K562 (cell line): ENCODE results near the gene RECK. TPM values are rescaled to one million over a fixed set of nuclear protein-coding genes. Genes with fewer than 3 reads are reported as not detected.
A peak's percentile ranks its signal among the peaks of the same experiment; 100 is the strongest.

Source experiments
- ARID1B ChIP-seq: fragments of 450-650 bp; IDR thresholded peaks from 2 replicates; pipeline ENCODE4 v1.6.1; 2016; ENCODE audit warnings: antibody characterized with exemption, mild to moderate bottlenecking, inconsistent platforms
- CREM ChIP-seq: IDR thresholded peaks from 2 replicates; pipeline ENCODE4 v1.6.1; 2014; ENCODE audit warnings: antibody characterized with exemption, low read depth
- CTBP1 ChIP-seq: fragments of 450-650 bp; IDR thresholded peaks from 2 replicates; pipeline ENCODE4 v1.6.1; 2016; ENCODE audit warnings: borderline replicate concordance
- HDAC2 ChIP-seq: fragments of 450-650 bp; IDR thresholded peaks from 2 replicates; pipeline ENCODE4 v1.6.1; 2016; ENCODE audit warnings: mild to moderate bottlenecking
- HOXB6 ChIP-seq: fragments of 250-450 bp; sonication (Bioruptor Pico); IDR thresholded peaks from 2 replicates; pipeline ENCODE4 v1.5.1; 2022; ENCODE audit warnings: mild to moderate bottlenecking, borderline replicate concordance
- MBD2 ChIP-seq: sonication (generic); IDR thresholded peaks from 2 replicates; pipeline ENCODE4 v1.6.1; 2016; ENCODE audit warnings: low read depth, borderline replicate concordance
- MTA3 ChIP-seq: fragments of 450-650 bp; formaldehyde crosslinking; IDR thresholded peaks from 2 replicates; pipeline ENCODE4 v1.6.1; 2017; ENCODE audit warnings: mild to moderate bottlenecking, borderline replicate concordance
- MYNN ChIP-seq, 2 experiments: sonication (generic); formaldehyde crosslinking in 1 of 2; IDR thresholded peaks; 2 replicates each; pipeline versions ENCODE4 v1.5.0 to v1.6.1; 2016 to 2020; ENCODE audit warnings: antibody characterized with exemption in 1 of 2, missing genetic modification reagents in 1 of 2
- NFIC ChIP-seq: fragments of 450-650 bp; IDR thresholded peaks from 2 replicates; pipeline ENCODE4 v1.6.1; 2017; ENCODE audit warnings: mild to moderate bottlenecking, inconsistent platforms
- POLR2AphosphoS5 ChIP-seq: IDR thresholded peaks from 2 replicates; pipeline ENCODE4 v1.6.1; 2011; ENCODE audit warnings: mild to moderate bottlenecking, low read depth, low read length, moderate library complexity; ENCODE audit not compliant: control insufficient read depth, insufficient read depth
- RCOR1 ChIP-seq, 2 experiments: IDR thresholded peaks; 2 replicates each; pipeline ENCODE4 v1.6.1; 2012; ENCODE audit warnings: low read depth in 2 of 2, low read length in 2 of 2, borderline replicate concordance in 1 of 2, improper control_type of control experiment in 1 of 2
- SMARCE1 ChIP-seq: fragments of 450-650 bp; IDR thresholded peaks from 2 replicates; pipeline ENCODE4 v1.7.1; 2016; ENCODE audit warnings: mild to moderate bottlenecking
- TBP ChIP-seq: optimal IDR thresholded peaks from 2 replicates; pipeline ENCODE3; 2011; ENCODE audit warnings: low read depth, low read length, improper control_type of control experiment
- TCF3 ChIP-seq: sonication (generic); formaldehyde crosslinking; IDR thresholded peaks from 2 replicates; pipeline ENCODE4 v1.4.0; 2020; ENCODE audit warnings: mild to moderate bottlenecking, missing genetic modification reagents
- ZFX ChIP-seq: sonication (generic); formaldehyde crosslinking; IDR thresholded peaks from 2 replicates; pipeline ENCODE4 v1.8.0; 2022; ENCODE audit warnings: mild to moderate bottlenecking, missing genetic modification reagents, moderate library complexity
- ZNF124 ChIP-seq: sonication (generic); formaldehyde crosslinking; IDR thresholded peaks from 2 replicates; pipeline ENCODE4 v1.8.1; 2022; ENCODE audit warnings: missing genetic modification reagents
- ZNF384 ChIP-seq: IDR thresholded peaks from 2 replicates; pipeline ENCODE4 v1.6.1; 2012; ENCODE audit warnings: low read depth, low read length, improper control_type of control experiment
- ZNF408 ChIP-seq: fragments of 250-450 bp; sonication (Bioruptor Pico); IDR thresholded peaks from 2 replicates; pipeline ENCODE4 v1.4.0; 2020; ENCODE audit warnings: low read depth, mild to moderate bottlenecking, moderate library complexity
- polyA plus RNA-seq, 8 experiments: library from polyadenylated mRNA; depleted of rRNA in 4 of 8; stranded (reverse) in 5 of 8; unstranded in 3 of 8; fragments of >200 nt; fragmentation: Nextera tagmentation in 2 of 8; fragmentation: Illumina TruSeq in 1 of 8; extraction: Ambion mirVana in 2 of 8; extraction: Trizol in 1 of 8; gene quantifications; 2 replicates each; pipeline versions ENCODE4 v1.2.1 to v1.2.3, GENCODE V29; 2011 to 2014; ENCODE audit warnings: inconsistent platforms in 1 of 8, missing spikeins in 1 of 8
- total RNA-seq, 7 experiments: library from RNA; depleted of rRNA in 6 of 7; stranded (reverse); fragments of >200 nt in 6 of 7; fragmentation: Illumina TruSeq in 2 of 7; extraction: Trizol in 2 of 7; gene quantifications; 2 replicates each; pipeline versions ENCODE4 v1.2.1 to v1.2.3, GENCODE V29; 2011 to 2021; ENCODE audit warnings: low replicate concordance in 1 of 7
- TF ChIP-seq, protein P1 (sequence below): fragments of 250-450 bp; sonication (Bioruptor Pico); IDR thresholded peaks from 2 replicates; pipeline ENCODE4 v1.8.0; 2021; ENCODE audit warnings: borderline replicate concordance, mild to moderate bottlenecking, moderate library complexity; ENCODE audit not compliant: poor library complexity, severe bottlenecking
- TF ChIP-seq, protein P2 (sequence below): sonication (generic); formaldehyde crosslinking; IDR thresholded peaks from 2 replicates; pipeline ENCODE4 v1.8.1; 2023; ENCODE audit warnings: mild to moderate bottlenecking, missing genetic modification reagents
- TF ChIP-seq, protein P3 (sequence below): fragments of 450-650 bp; formaldehyde crosslinking; IDR thresholded peaks from 2 replicates; pipeline ENCODE4 v1.4.0; 2020; ENCODE audit warnings: mild to moderate bottlenecking, mixed read lengths
- TF ChIP-seq, protein P4 (sequence below): fragments of 450-650 bp; IDR thresholded peaks from 2 replicates; pipeline ENCODE4 v1.6.1; 2018; ENCODE audit not compliant: partially characterized antibody

The RECK gene
- total and polyA plus RNA-seq, 9 of the 15 experiments (the other 6 are each of a cell fraction or from before 2014, with no cell fraction given), result 0.04 to 0.36 (median 0.16) TPM

DNA sequence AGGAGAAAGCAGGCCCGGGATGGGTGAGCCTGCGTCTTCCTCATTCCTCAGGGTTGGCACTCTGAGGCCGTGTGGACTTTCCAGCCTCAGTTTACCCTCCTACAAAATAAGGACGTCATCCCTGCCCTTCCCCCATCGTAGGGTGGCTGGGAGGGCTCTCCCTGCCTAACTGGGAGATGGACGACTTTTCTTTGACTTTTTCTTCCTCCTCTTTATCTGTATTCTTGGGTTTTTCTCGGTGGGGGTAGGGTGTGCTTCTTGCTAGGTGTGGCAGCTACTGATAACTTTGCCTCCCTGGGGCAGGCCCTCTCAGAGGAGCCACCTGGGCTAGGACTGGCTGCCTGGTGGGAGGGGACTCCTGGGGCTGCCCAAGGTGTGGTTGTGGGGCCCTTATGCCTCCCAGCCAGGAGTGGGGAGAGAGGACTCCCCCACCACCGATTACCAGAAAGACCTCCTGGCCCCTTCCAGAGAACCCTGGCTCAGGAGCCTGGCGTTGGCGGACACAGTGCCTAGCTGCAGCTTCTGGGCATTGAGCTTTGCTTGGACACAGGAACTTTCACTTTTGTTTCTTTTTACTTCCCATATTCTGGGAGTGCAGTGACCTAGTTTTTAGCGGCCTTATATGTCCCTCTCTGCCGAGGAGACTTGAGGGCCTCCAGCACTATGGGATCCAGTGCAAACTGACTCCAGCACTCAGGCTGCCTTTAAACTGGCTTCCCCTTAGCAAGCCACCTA, 106.0 kb downstream of the RECK start (continued):
- TF ChIP-seq POLR2AphosphoS5 (peak; percentile 68; the same call in 1 of the 2 replicates), HOXB6 (CRISPR knock-in tag) (no peak), MBD2 (0 out of 2 replicates have a peak, but pooled peaks have one; percentile 20), ZNF408 (CRISPR knock-in tag) (no peak), ZNF384 (no peak), HDAC2 (0 out of 2 replicates have a peak, but pooled peaks have one; percentile 23), NFIC (peak; percentile 66), TBP (peak; percentile 34), ARID1B (peak; percentile 85), ZFX (CRISPR knock-in tag) (peak; percentile 48), MTA3 (no peak), CREM (peak; percentile 41; the same call in 1 of the 2 replicates), SMARCE1 (0 out of 2 replicates have a peak, but pooled peaks have one; percentile 51), TCF3 (CRISPR knock-in tag) (peak; percentile 78), CTBP1 (peak; percentile 51; the same call in 1 of the 2 replicates), ZNF124 (CRISPR knock-in tag) (no peak), MYNN (IDR thresholded peaks at IDR 0.05) (peak; percentile 44; the same call in 1 of the 2 replicates), MYNN (CRISPR knock-in tag; IDR thresholded peaks at IDR 0.05) (no peak), RCOR1 (IDR thresholded peaks at IDR 0.05; ENCODE audit: borderline replicate concordance in 1 of 2, low read depth in 2 of 2, low read length in 2 of 2) (peak in 1 of 2 experiments; percentile 68; a peak in 1 of 4 replicates)
- TF ChIP-seq, protein P1, sequence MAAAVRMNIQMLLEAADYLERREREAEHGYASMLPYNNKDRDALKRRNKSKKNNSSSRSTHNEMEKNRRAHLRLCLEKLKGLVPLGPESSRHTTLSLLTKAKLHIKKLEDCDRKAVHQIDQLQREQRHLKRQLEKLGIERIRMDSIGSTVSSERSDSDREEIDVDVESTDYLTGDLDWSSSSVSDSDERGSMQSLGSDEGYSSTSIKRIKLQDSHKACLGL (CRISPR knock-in tag), result no peak
- TF ChIP-seq, protein P2, sequence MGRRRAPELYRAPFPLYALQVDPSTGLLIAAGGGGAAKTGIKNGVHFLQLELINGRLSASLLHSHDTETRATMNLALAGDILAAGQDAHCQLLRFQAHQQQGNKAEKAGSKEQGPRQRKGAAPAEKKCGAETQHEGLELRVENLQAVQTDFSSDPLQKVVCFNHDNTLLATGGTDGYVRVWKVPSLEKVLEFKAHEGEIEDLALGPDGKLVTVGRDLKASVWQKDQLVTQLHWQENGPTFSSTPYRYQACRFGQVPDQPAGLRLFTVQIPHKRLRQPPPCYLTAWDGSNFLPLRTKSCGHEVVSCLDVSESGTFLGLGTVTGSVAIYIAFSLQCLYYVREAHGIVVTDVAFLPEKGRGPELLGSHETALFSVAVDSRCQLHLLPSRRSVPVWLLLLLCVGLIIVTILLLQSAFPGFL (CRISPR knock-in tag), result no peak
- TF ChIP-seq, protein P3, sequence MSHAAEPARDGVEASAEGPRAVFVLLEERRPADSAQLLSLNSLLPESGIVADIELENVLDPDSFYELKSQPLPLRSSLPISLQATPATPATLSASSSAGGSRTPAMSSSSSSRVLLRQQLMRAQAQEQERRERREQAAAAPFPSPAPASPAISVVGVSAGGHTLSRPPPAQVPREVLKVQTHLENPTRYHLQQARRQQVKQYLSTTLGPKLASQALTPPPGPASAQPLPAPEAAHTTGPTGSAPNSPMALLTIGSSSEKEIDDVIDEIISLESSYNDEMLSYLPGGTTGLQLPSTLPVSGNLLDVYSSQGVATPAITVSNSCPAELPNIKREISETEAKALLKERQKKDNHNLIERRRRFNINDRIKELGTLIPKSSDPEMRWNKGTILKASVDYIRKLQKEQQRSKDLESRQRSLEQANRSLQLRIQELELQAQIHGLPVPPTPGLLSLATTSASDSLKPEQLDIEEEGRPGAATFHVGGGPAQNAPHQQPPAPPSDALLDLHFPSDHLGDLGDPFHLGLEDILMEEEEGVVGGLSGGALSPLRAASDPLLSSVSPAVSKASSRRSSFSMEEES, result no peak
- TF ChIP-seq, protein P4, sequence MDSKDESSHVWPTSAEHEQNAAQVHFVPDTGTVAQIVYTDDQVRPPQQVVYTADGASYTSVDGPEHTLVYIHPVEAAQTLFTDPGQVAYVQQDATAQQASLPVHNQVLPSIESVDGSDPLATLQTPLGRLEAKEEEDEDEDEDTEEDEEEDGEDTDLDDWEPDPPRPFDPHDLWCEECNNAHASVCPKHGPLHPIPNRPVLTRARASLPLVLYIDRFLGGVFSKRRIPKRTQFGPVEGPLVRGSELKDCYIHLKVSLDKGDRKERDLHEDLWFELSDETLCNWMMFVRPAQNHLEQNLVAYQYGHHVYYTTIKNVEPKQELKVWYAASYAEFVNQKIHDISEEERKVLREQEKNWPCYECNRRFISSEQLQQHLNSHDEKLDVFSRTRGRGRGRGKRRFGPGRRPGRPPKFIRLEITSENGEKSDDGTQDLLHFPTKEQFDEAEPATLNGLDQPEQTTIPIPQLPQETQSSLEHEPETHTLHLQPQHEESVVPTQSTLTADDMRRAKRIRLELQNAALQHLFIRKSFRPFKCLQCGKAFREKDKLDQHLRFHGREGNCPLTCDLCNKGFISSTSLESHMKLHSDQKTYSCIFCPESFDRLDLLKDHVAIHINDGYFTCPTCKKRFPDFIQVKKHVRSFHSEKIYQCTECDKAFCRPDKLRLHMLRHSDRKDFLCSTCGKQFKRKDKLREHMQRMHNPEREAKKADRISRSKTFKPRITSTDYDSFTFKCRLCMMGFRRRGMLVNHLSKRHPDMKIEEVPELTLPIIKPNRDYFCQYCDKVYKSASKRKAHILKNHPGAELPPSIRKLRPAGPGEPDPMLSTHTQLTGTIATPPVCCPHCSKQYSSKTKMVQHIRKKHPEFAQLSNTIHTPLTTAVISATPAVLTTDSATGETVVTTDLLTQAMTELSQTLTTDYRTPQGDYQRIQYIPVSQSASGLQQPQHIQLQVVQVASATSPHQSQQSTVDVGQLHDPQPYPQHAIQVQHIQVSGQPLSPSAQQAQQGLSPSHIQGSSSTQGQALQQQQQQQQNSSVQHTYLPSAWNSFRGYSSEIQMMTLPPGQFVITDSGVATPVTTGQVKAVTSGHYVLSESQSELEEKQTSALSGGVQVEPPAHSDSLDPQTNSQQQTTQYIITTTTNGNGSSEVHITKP, result peak; percentile 54
